ENCODE measurements around the gene PYDC2.

The PYDC2 gene

DNA sequence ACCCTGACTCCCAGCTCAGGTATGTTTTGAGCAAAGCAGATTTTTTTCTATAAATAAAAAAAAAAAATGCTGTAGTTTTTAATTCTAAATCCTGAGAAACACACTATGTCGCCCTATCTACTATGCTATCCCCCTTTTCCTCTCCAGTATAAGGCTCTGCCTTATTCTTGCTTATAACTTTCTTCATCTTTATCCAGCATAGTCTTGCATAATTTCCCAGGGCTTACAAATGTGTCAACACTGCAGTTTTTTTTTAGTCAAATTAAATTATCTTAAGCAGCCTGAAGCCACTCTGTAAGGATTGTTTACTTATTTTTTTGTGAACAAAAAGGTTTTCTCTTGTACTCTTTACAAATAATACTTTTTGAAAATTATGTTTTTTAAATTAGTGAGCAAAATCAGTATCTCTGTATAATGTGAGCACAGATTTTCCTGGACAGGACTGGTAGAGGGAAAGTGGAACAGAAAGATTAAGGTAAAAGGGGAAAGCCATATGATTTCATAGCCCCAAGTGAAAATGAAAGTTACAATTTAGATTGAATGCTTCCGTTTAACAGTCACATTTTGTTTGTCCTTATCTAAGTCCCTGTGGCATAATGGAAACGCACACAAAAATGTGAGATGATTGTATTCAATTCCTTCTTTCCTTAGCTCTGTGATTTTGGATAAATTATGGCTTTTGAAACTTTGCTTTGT is 5.6 kb upstream of the PYDC2 start:
- no peaks in the 10 kb centered on the region for H3K9me3 ChIP-seq (ENCODE audit: insufficient read depth, low read length, severe bottlenecking)
- no peaks in the 10 kb centered on the region for H4K20me1 ChIP-seq (ENCODE audit: insufficient read depth, low read length)
- no peak overlapping the region for H3K9ac ChIP-seq (ENCODE audit: low read depth, low read length)
- DNase-seq: no peak
- no peak for TF ChIP-seq EZH2 (IDR thresholded peaks at IDR 0.05; ENCODE audit: borderline replicate concordance, low read depth, low read length, severe bottlenecking)
- TF ChIP-seq, protein P1, sequence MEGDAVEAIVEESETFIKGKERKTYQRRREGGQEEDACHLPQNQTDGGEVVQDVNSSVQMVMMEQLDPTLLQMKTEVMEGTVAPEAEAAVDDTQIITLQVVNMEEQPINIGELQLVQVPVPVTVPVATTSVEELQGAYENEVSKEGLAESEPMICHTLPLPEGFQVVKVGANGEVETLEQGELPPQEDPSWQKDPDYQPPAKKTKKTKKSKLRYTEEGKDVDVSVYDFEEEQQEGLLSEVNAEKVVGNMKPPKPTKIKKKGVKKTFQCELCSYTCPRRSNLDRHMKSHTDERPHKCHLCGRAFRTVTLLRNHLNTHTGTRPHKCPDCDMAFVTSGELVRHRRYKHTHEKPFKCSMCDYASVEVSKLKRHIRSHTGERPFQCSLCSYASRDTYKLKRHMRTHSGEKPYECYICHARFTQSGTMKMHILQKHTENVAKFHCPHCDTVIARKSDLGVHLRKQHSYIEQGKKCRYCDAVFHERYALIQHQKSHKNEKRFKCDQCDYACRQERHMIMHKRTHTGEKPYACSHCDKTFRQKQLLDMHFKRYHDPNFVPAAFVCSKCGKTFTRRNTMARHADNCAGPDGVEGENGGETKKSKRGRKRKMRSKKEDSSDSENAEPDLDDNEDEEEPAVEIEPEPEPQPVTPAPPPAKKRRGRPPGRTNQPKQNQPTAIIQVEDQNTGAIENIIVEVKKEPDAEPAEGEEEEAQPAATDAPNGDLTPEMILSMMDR (IDR thresholded peaks at IDR 0.05; ENCODE audit: borderline replicate concordance, extremely low read depth, low read length, poor library complexity, severe bottlenecking): no peak
- no peaks in the 10 kb centered on the region for H3K36me3 ChIP-seq (ENCODE audit: insufficient read depth, low read length)
- no peaks in the 10 kb centered on the region for H3K79me2 ChIP-seq (ENCODE audit: insufficient read depth, low read length)
- H3K4me2 ChIP-seq (ENCODE audit: insufficient read depth, low read length): no peak overlapping the region
- no peaks in the 10 kb centered on the region for H3K4me1 ChIP-seq (ENCODE audit: insufficient read depth, low read length)
- no peak overlapping the region for H3K4me3 ChIP-seq (ENCODE audit: low read depth in 1 of 2, low read length in 2 of 2)
- no peak overlapping the region for H3K27ac ChIP-seq (ENCODE audit: low read length)
- no peak overlapping the region for H2AFZ ChIP-seq (ENCODE audit: low read depth, low read length)
- ATAC-seq (ENCODE audit: insufficient read depth, low read depth): no peak
- H3K27me3 ChIP-seq (ENCODE audit: insufficient read depth, low read length, poor library complexity): no peaks in the 10 kb centered on the region

DNA sequence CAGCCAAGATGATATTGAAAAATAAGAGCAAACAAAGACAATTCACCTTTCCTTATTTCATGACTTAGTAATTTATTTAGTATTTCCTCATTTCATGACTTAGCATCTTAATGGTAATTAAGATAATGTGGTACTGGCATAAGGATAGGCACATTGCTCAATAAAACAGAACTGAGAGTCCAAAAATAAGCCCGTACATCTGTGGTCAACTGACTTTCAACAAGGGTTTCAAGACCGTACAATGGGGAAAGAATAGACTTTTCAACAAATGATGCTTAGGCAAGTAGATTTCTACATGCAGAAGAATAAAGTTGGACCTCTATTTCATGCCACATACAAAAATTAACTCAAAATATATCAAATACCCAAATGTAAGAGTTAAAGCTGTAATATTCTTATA is 603 bp upstream of the PYDC2 start:
- no peak for DNase-seq
- Histone ChIP-seq H3K27me3 (ENCODE audit: insufficient read depth, low read length, poor library complexity) (no peaks in the 10 kb centered on the region), H3K36me3 (ENCODE audit: insufficient read depth, low read length) (no peaks in the 10 kb centered on the region), H4K20me1 (ENCODE audit: insufficient read depth, low read length) (no peaks in the 10 kb centered on the region), H3K9ac (ENCODE audit: low read depth, low read length) (no peak overlapping the region), H3K9me3 (ENCODE audit: insufficient read depth, low read length, severe bottlenecking) (no peaks in the 10 kb centered on the region), H3K79me2 (ENCODE audit: insufficient read depth, low read length) (no peaks in the 10 kb centered on the region), H3K4me2 (ENCODE audit: insufficient read depth, low read length) (no peak overlapping the region), H2AFZ (ENCODE audit: low read depth, low read length) (no peak overlapping the region), H3K4me3 (ENCODE audit: low read depth in 1 of 2, low read length in 2 of 2) (no peak overlapping the region), H3K4me1 (ENCODE audit: insufficient read depth, low read length) (no peaks in the 10 kb centered on the region), H3K27ac (ENCODE audit: low read length) (no peak overlapping the region)
- TF ChIP-seq, protein P1 (IDR thresholded peaks at IDR 0.05; ENCODE audit: borderline replicate concordance, extremely low read depth, low read length, poor library complexity, severe bottlenecking): no peak
- TF ChIP-seq EZH2 (IDR thresholded peaks at IDR 0.05; ENCODE audit: borderline replicate concordance, low read depth, low read length, severe bottlenecking): no peak
- ATAC-seq (ENCODE audit: insufficient read depth, low read depth): no peak

DNA sequence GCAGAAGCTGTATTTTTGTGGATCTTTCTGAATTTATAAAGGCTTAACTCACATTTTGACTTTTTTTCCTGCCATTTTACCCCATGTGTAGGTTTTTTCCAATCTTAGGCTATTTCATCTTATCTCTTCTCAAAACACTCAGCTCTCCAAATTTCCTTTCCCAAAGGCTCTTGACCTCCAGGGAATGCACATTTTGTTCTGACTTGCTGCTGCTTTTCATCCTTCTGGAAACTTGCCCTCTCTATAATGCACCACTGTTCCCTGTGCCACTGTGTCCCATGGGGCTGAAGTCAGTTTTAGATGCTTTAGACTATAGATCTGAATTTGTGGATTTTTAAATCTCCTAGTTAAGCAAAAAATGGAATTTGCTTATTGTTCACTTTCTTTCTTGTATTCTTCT is 9.1 kb downstream of the PYDC2 start:
- no peak overlapping the region for H2AFZ ChIP-seq (ENCODE audit: low read depth, low read length)
- no peaks in the 10 kb centered on the region for H3K79me2 ChIP-seq (ENCODE audit: insufficient read depth, low read length)
- no peak for ATAC-seq (ENCODE audit: insufficient read depth, low read depth)
- H3K9ac ChIP-seq (ENCODE audit: low read depth, low read length): no peak overlapping the region
- H3K4me3 ChIP-seq (ENCODE audit: low read depth in 1 of 2, low read length in 2 of 2): no peak overlapping the region
- no peak for DNase-seq
- H3K36me3 ChIP-seq (ENCODE audit: insufficient read depth, low read length): no peaks in the 10 kb centered on the region
- no peak overlapping the region for H3K27ac ChIP-seq (ENCODE audit: low read length)
- H3K4me2 ChIP-seq (ENCODE audit: insufficient read depth, low read length): no peak overlapping the region
- TF ChIP-seq, protein P1 (IDR thresholded peaks at IDR 0.05; ENCODE audit: borderline replicate concordance, extremely low read depth, low read length, poor library complexity, severe bottlenecking): no peak
- no peak for TF ChIP-seq EZH2 (IDR thresholded peaks at IDR 0.05; ENCODE audit: borderline replicate concordance, low read depth, low read length, severe bottlenecking)
- no peaks in the 10 kb centered on the region for H4K20me1 ChIP-seq (ENCODE audit: insufficient read depth, low read length)
- no peaks in the 10 kb centered on the region for H3K4me1 ChIP-seq (ENCODE audit: insufficient read depth, low read length)
- H3K9me3 ChIP-seq (ENCODE audit: insufficient read depth, low read length, severe bottlenecking): no peaks in the 10 kb centered on the region
- H3K27me3 ChIP-seq (ENCODE audit: insufficient read depth, low read length, poor library complexity): no peaks in the 10 kb centered on the region
